Measurements from ENCODE around the gene CD68.

CD68 gene

DNA sequence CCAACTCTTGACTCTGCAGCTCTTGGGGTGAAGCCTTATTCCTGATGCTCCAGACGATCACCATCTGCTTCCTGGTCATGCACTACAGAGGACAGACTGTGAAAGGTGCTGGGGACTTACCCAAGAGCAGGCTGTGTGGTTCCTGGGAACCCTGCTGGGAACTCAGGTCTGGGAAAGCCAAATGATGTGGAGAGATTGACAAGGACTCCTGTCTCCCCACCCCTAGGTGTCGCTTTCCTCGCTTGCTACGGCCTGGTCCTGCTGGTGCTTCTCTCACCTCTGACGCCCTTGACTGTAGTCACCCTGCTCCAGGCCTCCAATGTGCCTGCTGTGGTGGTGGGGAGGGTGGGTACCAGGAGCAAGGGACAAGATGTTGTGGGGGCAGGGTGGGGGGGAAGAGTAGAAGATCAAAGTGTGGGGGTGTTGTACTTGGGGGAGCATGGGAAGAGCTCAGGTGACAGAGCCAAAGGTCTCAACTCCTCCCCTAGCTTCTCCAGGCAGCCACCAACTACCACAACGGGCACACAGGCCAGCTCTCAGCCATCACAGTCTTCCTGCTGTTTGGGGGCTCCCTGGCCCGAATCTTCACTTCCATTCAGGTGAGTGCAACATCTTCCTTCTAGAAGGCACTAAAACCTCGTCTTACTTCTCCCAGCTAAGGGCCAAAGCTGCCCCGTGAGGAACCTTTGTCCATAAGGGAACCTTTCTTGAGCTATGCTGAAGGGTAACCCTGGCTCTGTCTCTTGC lies 7.4 kb downstream of the CD68 start:
- ChIA-PET POLR2A (ENCODE audit: low non-redundant PET) (interaction anchor here (0.5 to 1.2 kb wide), 5 partner anchors 10 to 232 kb away, joined by 3 to 9 read pairs (median 3); no protein-coding TSS in a partner anchor), CTCF (interaction anchor here (0.6 to 1.5 kb wide), 5 partner anchors 11 to 1463 kb away, joined by 3 to 4 read pairs (median 3); no protein-coding TSS in a partner anchor)
- no peak for DNase-seq (ENCODE audit: low spot score)
- H3K27ac ChIP-seq: peak overlapping the region; percentile 100
- TF ChIP-seq, protein P1, sequence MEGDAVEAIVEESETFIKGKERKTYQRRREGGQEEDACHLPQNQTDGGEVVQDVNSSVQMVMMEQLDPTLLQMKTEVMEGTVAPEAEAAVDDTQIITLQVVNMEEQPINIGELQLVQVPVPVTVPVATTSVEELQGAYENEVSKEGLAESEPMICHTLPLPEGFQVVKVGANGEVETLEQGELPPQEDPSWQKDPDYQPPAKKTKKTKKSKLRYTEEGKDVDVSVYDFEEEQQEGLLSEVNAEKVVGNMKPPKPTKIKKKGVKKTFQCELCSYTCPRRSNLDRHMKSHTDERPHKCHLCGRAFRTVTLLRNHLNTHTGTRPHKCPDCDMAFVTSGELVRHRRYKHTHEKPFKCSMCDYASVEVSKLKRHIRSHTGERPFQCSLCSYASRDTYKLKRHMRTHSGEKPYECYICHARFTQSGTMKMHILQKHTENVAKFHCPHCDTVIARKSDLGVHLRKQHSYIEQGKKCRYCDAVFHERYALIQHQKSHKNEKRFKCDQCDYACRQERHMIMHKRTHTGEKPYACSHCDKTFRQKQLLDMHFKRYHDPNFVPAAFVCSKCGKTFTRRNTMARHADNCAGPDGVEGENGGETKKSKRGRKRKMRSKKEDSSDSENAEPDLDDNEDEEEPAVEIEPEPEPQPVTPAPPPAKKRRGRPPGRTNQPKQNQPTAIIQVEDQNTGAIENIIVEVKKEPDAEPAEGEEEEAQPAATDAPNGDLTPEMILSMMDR (conservative IDR thresholded peaks at IDR 0.05; ENCODE audit: low read depth): peak; percentile 41

DNA sequence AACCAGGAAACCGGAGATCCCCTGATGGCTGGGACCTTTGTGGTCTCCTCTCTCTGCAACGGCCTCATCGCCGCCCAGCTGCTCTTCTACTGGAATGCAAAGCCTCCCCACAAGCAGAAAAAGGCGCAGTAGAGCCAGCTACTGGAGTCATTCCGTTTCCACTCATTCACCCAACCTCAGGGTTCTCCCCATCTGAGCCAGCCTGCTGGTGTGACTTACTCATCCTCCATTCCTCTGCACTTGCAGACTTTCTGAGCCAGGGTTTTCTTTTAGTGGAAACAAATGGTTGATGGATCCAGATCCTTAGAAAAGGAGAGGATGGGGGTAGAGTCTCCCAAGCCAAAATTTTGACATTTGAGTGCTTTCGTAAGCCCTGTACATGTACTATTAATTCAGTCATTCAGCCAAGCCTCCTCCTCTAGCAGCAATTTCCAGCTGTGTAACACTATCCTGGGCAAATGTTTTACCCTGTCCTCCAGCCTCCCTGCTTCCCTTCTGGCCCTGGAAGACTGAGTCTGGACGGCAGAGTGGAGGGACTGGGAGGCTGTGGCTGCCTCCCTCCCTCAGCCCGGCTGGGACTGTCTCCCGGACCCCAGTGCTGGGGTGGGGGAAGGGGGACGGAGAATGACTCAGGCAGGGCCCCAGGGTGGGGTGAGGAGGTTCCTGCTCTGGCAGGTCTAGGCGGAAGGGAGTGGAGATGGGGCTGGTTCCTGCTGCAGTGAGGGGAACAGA lies 8.1 kb downstream of the CD68 start:
- TF ChIP-seq, protein P1 (conservative IDR thresholded peaks at IDR 0.05; ENCODE audit: low read depth): no peak
- CTCF ChIA-PET: interaction anchor here (0.6 to 1.5 kb wide), 5 partner anchors 12 to 1464 kb away, joined by 3 to 4 read pairs (median 3); no protein-coding TSS in a partner anchor
- POLR2A ChIA-PET (ENCODE audit: low non-redundant PET): interaction anchor here (0.5 to 1.2 kb wide), 5 partner anchors 10 to 233 kb away, joined by 3 to 9 read pairs (median 3); no protein-coding TSS in a partner anchor
- peak; percentile 85 for DNase-seq (ENCODE audit: low spot score)
- H3K27ac ChIP-seq: peak overlapping the region; percentile 100

DNA sequence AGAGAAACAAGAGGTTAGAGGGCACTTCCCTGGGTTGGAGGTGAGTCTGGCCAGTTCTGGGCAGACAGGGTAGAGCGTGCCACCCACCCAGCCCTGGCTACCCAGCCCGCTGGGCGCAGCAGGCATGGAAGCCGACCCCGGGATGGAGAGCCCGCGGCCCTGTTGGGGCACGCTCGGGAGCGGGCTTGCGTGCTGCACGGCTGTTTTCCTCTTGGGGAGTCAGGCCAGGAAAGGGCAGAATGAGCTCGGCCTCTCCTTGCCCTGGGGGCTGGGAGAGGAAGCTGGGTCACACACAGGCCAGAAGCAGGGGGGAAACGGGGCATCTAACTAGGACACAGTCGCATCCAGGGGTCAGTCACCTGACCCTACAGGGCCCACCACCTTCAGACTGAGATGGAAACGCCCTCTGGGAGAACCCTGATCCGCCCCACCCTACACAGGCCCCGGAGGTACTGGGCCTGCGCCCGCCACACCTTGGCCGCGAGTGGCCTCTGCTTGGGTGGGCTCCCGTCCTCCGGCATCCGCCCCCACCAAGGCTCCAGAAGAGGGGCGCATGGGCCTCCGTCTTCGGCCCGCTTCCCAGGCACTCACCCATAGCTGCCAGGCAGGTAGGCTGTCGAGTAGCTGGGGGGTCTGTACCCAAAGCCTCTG lies 9.2 kb downstream of the CD68 start:
- peak; percentile 53 for DNase-seq (ENCODE audit: low spot score)
- CTCF ChIA-PET: interaction anchor here (0.5 to 2.0 kb wide), 9 partner anchors 9 to 351 kb away, joined by 3 to 21 read pairs (median 3); partner anchors contain the start of gene CD68
- H3K27ac ChIP-seq: peak overlapping the region; percentile 100
- TF ChIP-seq, protein P1 (conservative IDR thresholded peaks at IDR 0.05; ENCODE audit: low read depth): no peak
- POLR2A ChIA-PET (ENCODE audit: low non-redundant PET): interaction anchor here (0.6 to 3.1 kb wide), 7 partner anchors 9 to 238 kb away, joined by 4 to 28 read pairs (median 5); partner anchors contain the start of genes CD68, TP53 and WRAP53

DNA sequence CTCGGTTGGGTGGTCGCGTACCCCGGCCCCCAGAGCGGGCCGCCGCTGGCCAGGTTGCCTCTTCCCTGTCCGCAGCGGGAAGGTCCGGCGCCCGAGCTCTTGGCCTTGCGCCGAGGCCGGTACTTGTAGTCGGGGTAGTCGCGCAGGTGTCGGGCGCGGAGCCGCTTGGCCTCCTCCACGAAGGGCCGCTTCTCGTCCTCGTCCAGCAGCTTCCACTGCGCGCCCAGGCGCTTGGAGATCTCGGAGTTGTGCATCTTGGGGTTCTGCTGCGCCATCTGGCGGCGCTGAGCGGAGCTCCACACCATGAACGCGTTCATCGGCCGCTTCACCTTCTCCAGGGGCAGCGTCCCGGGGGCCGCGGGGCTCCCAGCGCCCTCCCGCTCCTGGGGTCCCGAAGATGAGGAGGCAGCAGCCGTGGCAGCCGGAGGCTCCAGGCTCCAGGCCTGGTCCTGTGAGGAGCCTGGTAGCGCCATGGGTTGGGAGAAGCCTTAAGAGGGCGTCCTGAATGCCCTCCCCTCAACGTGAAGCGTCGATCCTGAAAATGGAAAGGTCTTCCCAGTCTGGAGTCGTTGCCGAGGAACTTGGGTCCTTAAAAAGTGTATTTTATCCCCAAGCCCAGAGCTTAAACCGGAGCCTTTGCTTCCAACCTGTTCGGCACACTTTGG lies 9.9 kb downstream of the CD68 start:
- DNase-seq (ENCODE audit: low spot score): peak; percentile 71
- H3K27ac ChIP-seq: peak overlapping the region; percentile 100
- POLR2A ChIA-PET (ENCODE audit: low non-redundant PET): interaction anchor here (0.5 to 3.1 kb wide), 9 partner anchors 10 to 238 kb away, joined by 3 to 28 read pairs (median 5); partner anchors contain the start of genes CD68, TP53 and WRAP53
- CTCF ChIA-PET: interaction anchor here (0.5 to 2.0 kb wide), 12 partner anchors 10 to 351 kb away, joined by 3 to 21 read pairs (median 4); partner anchors contain the start of genes CD68 and PHF23
- TF ChIP-seq, protein P1 (conservative IDR thresholded peaks at IDR 0.05; ENCODE audit: low read depth): peak; percentile 90

DNA sequence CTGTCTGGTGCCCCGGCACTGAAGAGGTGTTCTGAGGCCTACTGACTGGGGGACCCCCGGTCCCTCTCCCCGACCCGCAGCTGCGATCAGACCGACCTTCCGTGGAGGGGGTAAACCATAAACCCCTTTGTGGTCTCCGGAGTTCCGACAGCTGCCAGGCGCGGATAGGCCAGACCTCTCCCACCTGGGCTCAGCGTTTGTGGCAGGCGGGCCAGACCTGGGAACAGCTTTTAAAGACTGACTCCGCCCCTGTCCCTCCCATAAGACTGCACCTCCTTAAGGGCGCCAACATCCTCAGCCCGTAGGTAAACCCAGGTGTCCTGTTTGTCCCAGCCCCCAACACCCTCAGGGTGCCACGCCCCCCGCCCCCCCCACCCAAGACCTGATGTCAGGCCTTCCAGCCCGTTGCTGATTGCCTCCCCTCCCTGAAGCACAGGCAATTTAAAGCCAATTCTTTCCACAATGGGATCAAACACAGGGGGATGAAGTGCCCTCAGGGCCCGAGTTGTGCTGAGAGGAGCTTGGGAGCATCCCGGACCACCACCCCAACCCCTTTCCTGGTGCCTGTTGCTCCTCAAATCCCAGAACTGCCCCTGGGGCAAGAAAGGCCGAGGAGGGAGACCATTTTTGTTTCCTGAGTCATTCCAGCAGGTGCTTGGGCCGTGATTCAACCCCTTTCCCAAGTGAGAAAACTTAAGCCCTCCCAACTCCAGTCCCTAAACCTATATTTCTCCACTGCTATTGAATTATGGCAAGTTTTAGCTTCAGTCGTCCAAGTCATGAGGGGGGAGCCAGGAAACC lies 10.7 kb downstream of the CD68 start, which contains the start of gene SOX15:
TSS of gene SOX15 (minus strand) at position 204 of the 801 bp plus-strand sequence. CDS start 418 bp downstream, outside the sequence.
- H3K27ac ChIP-seq: peak within 1 kb of the TSS; percentile 100
- CTCF ChIA-PET: interaction anchor here (0.6 to 2.0 kb wide), 9 partner anchors 10 to 351 kb away, joined by 3 to 21 read pairs (median 5); partner anchors contain the start of genes CD68 and PHF23
- TF ChIP-seq, protein P1 (conservative IDR thresholded peaks at IDR 0.05; ENCODE audit: low read depth): no peak
- POLR2A ChIA-PET (ENCODE audit: low non-redundant PET): interaction anchor here (1.0 to 3.1 kb wide), 6 partner anchors 10 to 239 kb away, joined by 3 to 28 read pairs (median 5); partner anchors contain the start of genes CD68 and WRAP53
- peak; percentile 88 for DNase-seq (ENCODE audit: low spot score)

Measured in RWPE1 (cell line).